Uterus (tissue), 4 donors: ENCODE measurements around the gene CDKN3. TPM values are rescaled to one million over a fixed set of nuclear protein-coding genes. Genes with fewer than 3 reads are reported as not detected.
"Not testable (repeated sequence)": the region's sequence is repeated elsewhere in the genome, so short reads cannot be mapped to it uniquely, and the experiment has no call there.

Experiments
- DNase-seq, 2 donors: peaks; one replicate each; pipeline ENCODE4 v3.0.0-alpha.2; 2019 to 2020
- H3K27ac ChIP-seq, 2 donors: fragments of 200-600 bp; sonication (generic); 1 replicate in 1 of 2; 2 replicates in 1 of 2; pipeline ENCODE4 v1.5.1; 2016 to 2018
- H3K27me3 ChIP-seq, 2 donors: fragments of 200-600 bp; sonication (generic); one replicate each; pipeline ENCODE4 v1.5.1; 2018 to 2019; ENCODE audit warnings: control low read depth in 1 of 2
- H3K36me3 ChIP-seq, 2 donors: fragments of 200-600 bp; sonication (generic); one replicate each; pipeline ENCODE4 v1.5.1; 2019; ENCODE audit warnings: control low read depth in 1 of 2
- H3K4me1 ChIP-seq, 2 donors: fragments of 200-600 bp; sonication (generic); one replicate each; pipeline ENCODE4 v1.5.1; 2018 to 2019; ENCODE audit warnings: control low read depth in 1 of 2
- H3K4me3 ChIP-seq, 2 donors: fragments of 200-600 bp; sonication (generic); 1 replicate in 1 of 2; 2 replicates in 1 of 2; pipeline ENCODE4 v1.5.1; 2018 to 2019; ENCODE audit warnings: mild to moderate bottlenecking in 1 of 2
- H3K9me3 ChIP-seq, 2 donors: fragments of 200-600 bp; sonication (generic); one replicate each; pipeline ENCODE4 v1.5.1; 2019; ENCODE audit warnings: control low read depth in 1 of 2
- POLR2A ChIP-seq, 2 donors: fragments of 450-650 bp; IDR thresholded peaks; one replicate each; pipeline ENCODE4 v1.6.1; 2016; ENCODE audit warnings: antibody characterized with exemption in 2 of 2, mild to moderate bottlenecking in 1 of 2, moderate library complexity in 1 of 2
- intact Hi-C: fragments of 100-400 bp; cut with DNase I; formaldehyde crosslinking; loops from one replicate; pipeline ENCODE4 v1.15.1; 2023; ENCODE audit warnings: low total_unique reads
- total RNA-seq, 4 donors: library from RNA; depleted of rRNA in 3 of 4; stranded (reverse); fragments of >200 nt in 3 of 4; gene quantifications; one replicate each; pipeline versions ENCODE4 v1.1.0 to v1.2.4, GENCODE V29; 2014 to 2023
- TF ChIP-seq, protein P1 (sequence below), 4 experiments: fragments of 200-600 bp in 2 of 4; fragments of 450-650 bp in 2 of 4; sonication (generic) in 2 of 4; IDR thresholded peaks; one replicate each; pipeline ENCODE4 v1.5.1; 2016 to 2019; ENCODE audit warnings: antibody characterized with exemption in 4 of 4, mild to moderate bottlenecking in 2 of 4, moderate library complexity in 1 of 4
- donor health status: DM: yes; HTN: yes; CAD: no.

CDKN3 gene
- total RNA-seq, 4 donors from 2014 or later, result 1.3 to 24.3 (median 4.4) TPM; not detected in 1

DNA sequence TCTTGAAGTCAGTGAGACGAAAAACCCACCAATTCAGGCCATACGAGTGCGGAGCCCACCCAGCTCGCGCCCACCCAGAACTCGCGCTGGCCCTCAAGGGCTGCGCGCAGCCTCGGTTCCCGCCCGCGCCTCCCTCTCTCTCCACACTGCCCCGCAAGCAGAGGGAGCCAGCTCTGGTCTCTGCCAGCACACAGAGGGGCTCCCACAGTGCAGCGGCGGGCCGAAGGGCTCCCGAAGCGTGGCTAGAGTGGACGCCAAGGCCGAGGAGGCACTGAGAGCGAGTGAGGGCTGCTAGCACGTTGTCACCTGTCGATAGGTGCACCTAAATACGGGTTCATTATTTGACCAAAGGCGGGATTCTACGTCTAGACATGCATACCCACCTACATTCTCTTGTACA is 2.2 kb upstream of the CDKN3 start:
- Histone ChIP-seq H3K4me1 (no peaks in the 10 kb centered on the region), H3K4me3 (no peak overlapping the region), H3K36me3 (no peaks in the 10 kb centered on the region), H3K9me3 (no peaks in the 10 kb centered on the region), H3K27me3 (no peaks in the 10 kb centered on the region), H3K27ac (no peak overlapping the region)
- TF ChIP-seq, protein P1, sequence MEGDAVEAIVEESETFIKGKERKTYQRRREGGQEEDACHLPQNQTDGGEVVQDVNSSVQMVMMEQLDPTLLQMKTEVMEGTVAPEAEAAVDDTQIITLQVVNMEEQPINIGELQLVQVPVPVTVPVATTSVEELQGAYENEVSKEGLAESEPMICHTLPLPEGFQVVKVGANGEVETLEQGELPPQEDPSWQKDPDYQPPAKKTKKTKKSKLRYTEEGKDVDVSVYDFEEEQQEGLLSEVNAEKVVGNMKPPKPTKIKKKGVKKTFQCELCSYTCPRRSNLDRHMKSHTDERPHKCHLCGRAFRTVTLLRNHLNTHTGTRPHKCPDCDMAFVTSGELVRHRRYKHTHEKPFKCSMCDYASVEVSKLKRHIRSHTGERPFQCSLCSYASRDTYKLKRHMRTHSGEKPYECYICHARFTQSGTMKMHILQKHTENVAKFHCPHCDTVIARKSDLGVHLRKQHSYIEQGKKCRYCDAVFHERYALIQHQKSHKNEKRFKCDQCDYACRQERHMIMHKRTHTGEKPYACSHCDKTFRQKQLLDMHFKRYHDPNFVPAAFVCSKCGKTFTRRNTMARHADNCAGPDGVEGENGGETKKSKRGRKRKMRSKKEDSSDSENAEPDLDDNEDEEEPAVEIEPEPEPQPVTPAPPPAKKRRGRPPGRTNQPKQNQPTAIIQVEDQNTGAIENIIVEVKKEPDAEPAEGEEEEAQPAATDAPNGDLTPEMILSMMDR (IDR thresholded peaks at IDR 0.05), result no peak
- TF ChIP-seq POLR2A (IDR thresholded peaks at IDR 0.05), result no peak
- intact Hi-C loops, result no loop called here
- no peak for DNase-seq

DNA sequence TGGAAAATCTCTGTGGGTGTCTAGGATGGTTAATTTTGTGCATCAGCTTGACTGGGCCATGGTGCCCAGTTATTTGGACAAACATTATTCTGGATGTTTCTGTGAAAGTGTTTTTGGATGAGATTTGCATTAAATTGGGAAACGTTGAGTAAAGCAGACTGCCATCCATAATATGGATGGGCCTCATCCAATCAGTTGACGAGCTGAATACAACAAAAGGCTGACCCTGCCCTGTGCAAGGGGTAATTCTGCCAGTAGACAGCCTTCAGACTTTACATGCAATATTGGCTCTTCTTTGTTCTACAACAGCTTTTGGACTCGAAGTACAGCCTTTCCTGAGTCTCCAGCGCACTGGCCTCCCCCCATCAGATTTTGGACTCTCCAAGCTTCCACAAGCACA is 1.5 kb upstream of the CDKN3 start:
- no peak overlapping the region for H3K4me3 ChIP-seq
- H3K9me3 ChIP-seq, result no peaks in the 10 kb centered on the region
- no peak for DNase-seq
- no peak overlapping the region for H3K27ac ChIP-seq
- no peak for TF ChIP-seq POLR2A (IDR thresholded peaks at IDR 0.05)
- TF ChIP-seq, protein P1 (IDR thresholded peaks at IDR 0.05), result no peak
- no peaks in the 10 kb centered on the region for H3K27me3 ChIP-seq
- H3K36me3 ChIP-seq, result no peaks in the 10 kb centered on the region
- H3K4me1 ChIP-seq, result no peaks in the 10 kb centered on the region
- intact Hi-C loops, result no loop called here

DNA sequence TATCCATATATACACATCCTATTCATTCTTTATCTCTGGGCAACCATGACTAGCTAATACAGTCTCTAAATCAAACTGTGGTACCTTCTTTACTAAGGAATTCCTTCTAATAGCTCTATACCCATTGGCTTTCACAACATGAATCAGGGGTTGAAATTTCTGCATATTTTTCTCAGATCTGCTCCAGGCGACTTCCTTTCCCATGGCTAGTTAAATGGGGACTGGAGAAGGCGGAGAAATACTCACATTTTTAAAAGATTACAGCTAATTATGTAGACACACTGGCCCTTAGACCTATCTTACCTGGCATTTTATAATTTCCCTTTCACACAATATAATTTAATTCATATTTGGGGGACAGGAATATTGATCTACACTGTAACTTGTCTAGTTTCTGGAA is 1.1 kb upstream of the CDKN3 start:
- no peaks in the 10 kb centered on the region for H3K27me3 ChIP-seq
- TF ChIP-seq POLR2A (IDR thresholded peaks at IDR 0.05), result no peak
- TF ChIP-seq, protein P1 (IDR thresholded peaks at IDR 0.05), result no peak
- no peaks in the 10 kb centered on the region for H3K4me1 ChIP-seq
- no peaks in the 10 kb centered on the region for H3K9me3 ChIP-seq
- H3K4me3 ChIP-seq, result no peak overlapping the region
- no peak for DNase-seq
- no peak overlapping the region for H3K27ac ChIP-seq
- H3K36me3 ChIP-seq, result no peaks in the 10 kb centered on the region
- intact Hi-C loops, result no loop called here

DNA sequence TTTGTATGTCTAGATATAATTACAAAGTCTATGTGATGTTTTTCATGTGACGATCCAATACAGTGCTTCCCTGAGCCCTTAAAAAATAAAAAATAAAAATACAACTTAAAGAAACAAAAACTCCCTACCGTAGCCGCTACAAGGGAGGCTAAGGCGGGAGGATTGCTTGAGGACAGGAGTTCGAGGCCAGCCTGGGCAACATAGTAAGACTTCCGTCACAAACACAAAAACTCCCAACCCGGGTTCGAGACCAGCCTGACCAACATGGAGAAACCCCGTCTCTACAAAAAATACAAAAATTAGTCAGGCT is 669 bp upstream of the CDKN3 start:
- Histone ChIP-seq H3K36me3 (no peaks in the 10 kb centered on the region), H3K9me3 (no peaks in the 10 kb centered on the region), H3K4me3 (peak overlapping the region; percentile 42 to 53), H3K4me1 (no peaks in the 10 kb centered on the region), H3K27ac (peak overlapping the region in 1 of 2 donors; percentile 63), H3K27me3 (no peaks in the 10 kb centered on the region)
- TF ChIP-seq, protein P1 (IDR thresholded peaks at IDR 0.05), result no peak
- no peak for TF ChIP-seq POLR2A (IDR thresholded peaks at IDR 0.05)
- intact Hi-C loops, result no loop called here
- DNase-seq, result no peak

DNA sequence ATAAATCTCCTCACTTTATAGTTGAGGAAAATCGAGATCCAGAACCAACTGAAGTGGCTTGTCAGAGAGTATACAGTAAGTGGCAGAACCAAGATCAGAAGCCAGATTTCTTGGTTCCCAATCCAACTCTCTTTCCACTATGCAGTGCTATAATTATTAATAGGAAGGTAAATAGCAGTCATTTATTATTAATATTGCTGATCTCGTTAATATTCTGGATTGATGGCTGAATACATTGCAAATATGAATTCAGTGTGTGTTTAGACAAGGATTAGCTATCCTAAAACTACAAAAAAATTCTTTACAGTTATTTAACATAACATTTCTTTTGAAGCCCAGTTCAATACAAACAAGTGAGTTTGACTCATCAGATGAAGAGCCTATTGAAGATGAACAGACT is 2.8 kb downstream of the CDKN3 start:
- H3K9me3 ChIP-seq, result no peaks in the 10 kb centered on the region
- TF ChIP-seq POLR2A (IDR thresholded peaks at IDR 0.05), result no peak
- TF ChIP-seq, protein P1 (IDR thresholded peaks at IDR 0.05), result no peak
- no peaks in the 10 kb centered on the region for H3K4me1 ChIP-seq
- no peaks in the 10 kb centered on the region for H3K27me3 ChIP-seq
- intact Hi-C loops, result no loop called here
- no peak for DNase-seq
- no peak overlapping the region for H3K4me3 ChIP-seq
- H3K36me3 ChIP-seq, result no peaks in the 10 kb centered on the region
- H3K27ac ChIP-seq, result no peak overlapping the region

DNA sequence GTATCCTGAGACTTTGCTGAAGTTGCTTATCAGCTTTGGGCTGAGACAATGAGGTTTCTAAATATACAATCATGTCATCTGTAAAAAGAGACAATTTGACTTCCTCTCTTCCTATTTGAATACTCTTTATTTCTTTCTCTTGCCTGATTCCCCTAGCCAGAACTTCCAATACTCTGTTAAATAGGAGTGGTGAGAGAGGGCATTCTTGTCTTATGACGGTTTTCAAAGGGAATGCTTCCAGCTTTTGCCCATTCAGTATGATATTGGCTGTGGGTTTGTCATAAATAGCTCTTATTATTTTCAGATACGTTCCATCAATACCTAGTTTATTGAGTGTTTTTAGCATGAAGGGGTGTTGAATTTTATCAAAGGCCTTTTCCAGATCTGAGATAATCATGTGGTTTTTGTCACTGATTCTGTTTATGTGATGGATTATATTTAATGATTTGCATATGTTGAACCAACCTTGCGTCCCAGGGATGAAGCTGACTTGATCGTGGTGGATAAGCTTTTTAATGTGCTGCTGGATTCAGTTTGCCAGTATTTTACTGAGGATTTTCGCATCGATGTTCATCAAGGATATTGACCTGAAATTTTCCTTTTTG is 6.7 kb downstream of the CDKN3 start:
- DNase-seq, intact Hi-C loops, H3K4me1 ChIP-seq, H3K4me3 ChIP-seq, H3K27ac ChIP-seq, H3K36me3 ChIP-seq, H3K9me3 ChIP-seq, H3K27me3 ChIP-seq: not testable (repeated sequence)
